K562 (cell line): Measurements from ENCODE around the gene EGF. TPM values are rescaled to one million over a fixed set of nuclear protein-coding genes. Genes with fewer than 3 reads are reported as not detected.

Experiments
- BACH1 ChIP-seq: fragments of 200-800 bp; sonication (Bioruptor generic); IDR thresholded peaks from 2 replicates; pipeline ENCODE4 v1.6.1; 2016; ENCODE audit warnings: missing genetic modification characterization, missing compliant biosample characterization
- HNRNPLL ChIP-seq: fragments of 200-400 bp; formaldehyde crosslinking; IDR thresholded peaks from 2 replicates; pipeline ENCODE4 v1.6.1; 2017; ENCODE audit warnings: low read length, low read depth, mild to moderate bottlenecking; ENCODE audit not compliant: poor library complexity, severe bottlenecking
- MEF2D ChIP-seq: conservative IDR thresholded peaks from 2 replicates; pipeline ENCODE4 v1.6.1; 2016; ENCODE audit warnings: low read depth, missing genetic modification characterization, missing compliant biosample characterization
- TARDBP ChIP-seq: fragments of 450-650 bp; IDR thresholded peaks from 2 replicates; pipeline ENCODE4 v1.6.1; 2016
- TCF3 ChIP-seq: sonication (generic); formaldehyde crosslinking; IDR thresholded peaks from 2 replicates; pipeline ENCODE4 v1.4.0; 2020; ENCODE audit warnings: mild to moderate bottlenecking, missing genetic modification reagents
- TEAD4 ChIP-seq, 2 experiments: sonication (generic) in 1 of 2; formaldehyde crosslinking in 1 of 2; IDR thresholded peaks; 2 replicates each; pipeline versions ENCODE4 v1.6.1 to v1.8.0; 2012 to 2022; ENCODE audit warnings: borderline replicate concordance in 1 of 2, inconsistent platforms in 1 of 2, low read length in 1 of 2, mild to moderate bottlenecking in 1 of 2, missing genetic modification reagents in 1 of 2
- polyA plus RNA-seq, 8 experiments: library from polyadenylated mRNA; depleted of rRNA in 4 of 8; stranded (reverse) in 5 of 8; unstranded in 3 of 8; fragments of >200 nt; fragmentation: Nextera tagmentation in 2 of 8; fragmentation: Illumina TruSeq in 1 of 8; extraction: Ambion mirVana in 2 of 8; extraction: Trizol in 1 of 8; gene quantifications; 2 replicates each; pipeline versions ENCODE4 v1.2.1 to v1.2.3, GENCODE V29; 2011 to 2014; ENCODE audit warnings: inconsistent platforms in 1 of 8, missing spikeins in 1 of 8
- total RNA-seq, 7 experiments: library from RNA; depleted of rRNA in 6 of 7; stranded (reverse); fragments of >200 nt in 6 of 7; fragmentation: Illumina TruSeq in 2 of 7; extraction: Trizol in 2 of 7; gene quantifications; 2 replicates each; pipeline versions ENCODE4 v1.2.1 to v1.2.3, GENCODE V29; 2011 to 2021; ENCODE audit warnings: low replicate concordance in 1 of 7
- TF ChIP-seq, protein P1 (sequence below), 2 experiments: fragments of 450-650 bp; formaldehyde crosslinking in 1 of 2; IDR thresholded peaks; 2 replicates each; pipeline versions ENCODE4 v1.4.0 to v1.6.1; 2014 to 2020; ENCODE audit warnings: mild to moderate bottlenecking in 2 of 2, borderline replicate concordance in 1 of 2, low read depth in 1 of 2
- TF ChIP-seq, protein P2 (sequence below): IDR thresholded peaks from 3 replicates; pipeline ENCODE4 v1.6.1; 2011; ENCODE audit warnings: borderline replicate concordance, mild to moderate bottlenecking, moderate library complexity; ENCODE audit not compliant: insufficient read length; ENCODE audit errors: extremely low read depth
- TF ChIP-seq, protein P3 (sequence below), 2 experiments: IDR thresholded peaks in 1 of 2; conservative IDR thresholded peaks in 1 of 2; 2 replicates each; pipeline ENCODE4 v1.6.1; 2016; ENCODE audit warnings: low read depth in 2 of 2, mild to moderate bottlenecking in 1 of 2, missing compliant biosample characterization in 1 of 2, missing genetic modification characterization in 1 of 2, moderate library complexity in 1 of 2
- TF ChIP-seq, protein P4 (sequence below): fragments of 250-450 bp; sonication (Bioruptor Pico); IDR thresholded peaks from 2 replicates; pipeline ENCODE4 v1.5.0; 2021

EGF gene
- total and polyA plus RNA-seq, 9 of the 15 experiments (the other 6 are each of a cell fraction or from before 2014, with no cell fraction given): 0.32 to 3.1 (median 1.3) TPM

DNA sequence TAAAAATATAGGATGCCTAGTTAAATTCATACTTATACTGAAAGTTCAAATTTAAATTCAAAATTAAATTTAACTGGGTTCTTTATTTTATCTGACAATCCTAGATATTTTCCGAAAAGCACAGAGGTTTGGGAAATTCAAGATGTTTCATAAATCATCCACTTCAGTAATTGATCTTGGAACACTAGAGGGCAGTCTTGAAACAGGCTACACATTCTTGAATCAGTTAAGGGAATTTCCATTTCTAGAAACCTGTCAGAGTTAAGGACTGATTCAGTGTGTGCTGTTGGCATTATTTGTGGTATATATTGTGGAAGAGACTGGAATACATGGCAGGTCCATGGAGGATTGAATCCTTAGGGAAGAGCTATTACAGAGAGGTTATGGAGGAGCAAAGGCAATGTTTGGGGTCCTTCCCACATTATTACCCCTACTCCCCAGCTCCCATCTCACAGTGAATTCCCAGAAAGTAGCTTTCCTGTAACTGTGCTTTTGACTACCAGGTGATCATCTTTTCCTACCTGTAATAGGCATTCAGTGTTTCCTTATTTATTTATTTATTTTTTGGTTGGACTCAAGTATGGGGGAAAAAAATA, 92.9 kb downstream of the EGF start (continued):
- peak; percentile 30; the same call in 1 of the 2 replicates for TF ChIP-seq TEAD4 (IDR thresholded peaks at IDR 0.05; ENCODE audit: low read length)
- no peak for TF ChIP-seq TEAD4 (CRISPR knock-in tag; IDR thresholded peaks at IDR 0.05; ENCODE audit: borderline replicate concordance)
- no peak for TF ChIP-seq TARDBP
- TF ChIP-seq, protein P1, sequence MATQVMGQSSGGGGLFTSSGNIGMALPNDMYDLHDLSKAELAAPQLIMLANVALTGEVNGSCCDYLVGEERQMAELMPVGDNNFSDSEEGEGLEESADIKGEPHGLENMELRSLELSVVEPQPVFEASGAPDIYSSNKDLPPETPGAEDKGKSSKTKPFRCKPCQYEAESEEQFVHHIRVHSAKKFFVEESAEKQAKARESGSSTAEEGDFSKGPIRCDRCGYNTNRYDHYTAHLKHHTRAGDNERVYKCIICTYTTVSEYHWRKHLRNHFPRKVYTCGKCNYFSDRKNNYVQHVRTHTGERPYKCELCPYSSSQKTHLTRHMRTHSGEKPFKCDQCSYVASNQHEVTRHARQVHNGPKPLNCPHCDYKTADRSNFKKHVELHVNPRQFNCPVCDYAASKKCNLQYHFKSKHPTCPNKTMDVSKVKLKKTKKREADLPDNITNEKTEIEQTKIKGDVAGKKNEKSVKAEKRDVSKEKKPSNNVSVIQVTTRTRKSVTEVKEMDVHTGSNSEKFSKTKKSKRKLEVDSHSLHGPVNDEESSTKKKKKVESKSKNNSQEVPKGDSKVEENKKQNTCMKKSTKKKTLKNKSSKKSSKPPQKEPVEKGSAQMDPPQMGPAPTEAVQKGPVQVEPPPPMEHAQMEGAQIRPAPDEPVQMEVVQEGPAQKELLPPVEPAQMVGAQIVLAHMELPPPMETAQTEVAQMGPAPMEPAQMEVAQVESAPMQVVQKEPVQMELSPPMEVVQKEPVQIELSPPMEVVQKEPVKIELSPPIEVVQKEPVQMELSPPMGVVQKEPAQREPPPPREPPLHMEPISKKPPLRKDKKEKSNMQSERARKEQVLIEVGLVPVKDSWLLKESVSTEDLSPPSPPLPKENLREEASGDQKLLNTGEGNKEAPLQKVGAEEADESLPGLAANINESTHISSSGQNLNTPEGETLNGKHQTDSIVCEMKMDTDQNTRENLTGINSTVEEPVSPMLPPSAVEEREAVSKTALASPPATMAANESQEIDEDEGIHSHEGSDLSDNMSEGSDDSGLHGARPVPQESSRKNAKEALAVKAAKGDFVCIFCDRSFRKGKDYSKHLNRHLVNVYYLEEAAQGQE (IDR thresholded peaks at IDR 0.05; ENCODE audit: borderline replicate concordance): peak; percentile 84
- TF ChIP-seq, protein P1 (CRISPR knock-in tag; IDR thresholded peaks at IDR 0.05; ENCODE audit: low read depth): no peak
- TF ChIP-seq HNRNPLL: no peak
- no peak for TF ChIP-seq BACH1 (tag)
- TF ChIP-seq, protein P2, sequence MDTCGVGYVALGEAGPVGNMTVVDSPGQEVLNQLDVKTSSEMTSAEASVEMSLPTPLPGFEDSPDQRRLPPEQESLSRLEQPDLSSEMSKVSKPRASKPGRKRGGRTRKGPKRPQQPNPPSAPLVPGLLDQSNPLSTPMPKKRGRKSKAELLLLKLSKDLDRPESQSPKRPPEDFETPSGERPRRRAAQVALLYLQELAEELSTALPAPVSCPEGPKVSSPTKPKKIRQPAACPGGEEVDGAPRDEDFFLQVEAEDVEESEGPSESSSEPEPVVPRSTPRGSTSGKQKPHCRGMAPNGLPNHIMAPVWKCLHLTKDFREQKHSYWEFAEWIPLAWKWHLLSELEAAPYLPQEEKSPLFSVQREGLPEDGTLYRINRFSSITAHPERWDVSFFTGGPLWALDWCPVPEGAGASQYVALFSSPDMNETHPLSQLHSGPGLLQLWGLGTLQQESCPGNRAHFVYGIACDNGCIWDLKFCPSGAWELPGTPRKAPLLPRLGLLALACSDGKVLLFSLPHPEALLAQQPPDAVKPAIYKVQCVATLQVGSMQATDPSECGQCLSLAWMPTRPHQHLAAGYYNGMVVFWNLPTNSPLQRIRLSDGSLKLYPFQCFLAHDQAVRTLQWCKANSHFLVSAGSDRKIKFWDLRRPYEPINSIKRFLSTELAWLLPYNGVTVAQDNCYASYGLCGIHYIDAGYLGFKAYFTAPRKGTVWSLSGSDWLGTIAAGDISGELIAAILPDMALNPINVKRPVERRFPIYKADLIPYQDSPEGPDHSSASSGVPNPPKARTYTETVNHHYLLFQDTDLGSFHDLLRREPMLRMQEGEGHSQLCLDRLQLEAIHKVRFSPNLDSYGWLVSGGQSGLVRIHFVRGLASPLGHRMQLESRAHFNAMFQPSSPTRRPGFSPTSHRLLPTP: no peak
- no peak for TF ChIP-seq TCF3 (CRISPR knock-in tag)
- TF ChIP-seq MEF2D (tag): no peak
- TF ChIP-seq, protein P3, sequence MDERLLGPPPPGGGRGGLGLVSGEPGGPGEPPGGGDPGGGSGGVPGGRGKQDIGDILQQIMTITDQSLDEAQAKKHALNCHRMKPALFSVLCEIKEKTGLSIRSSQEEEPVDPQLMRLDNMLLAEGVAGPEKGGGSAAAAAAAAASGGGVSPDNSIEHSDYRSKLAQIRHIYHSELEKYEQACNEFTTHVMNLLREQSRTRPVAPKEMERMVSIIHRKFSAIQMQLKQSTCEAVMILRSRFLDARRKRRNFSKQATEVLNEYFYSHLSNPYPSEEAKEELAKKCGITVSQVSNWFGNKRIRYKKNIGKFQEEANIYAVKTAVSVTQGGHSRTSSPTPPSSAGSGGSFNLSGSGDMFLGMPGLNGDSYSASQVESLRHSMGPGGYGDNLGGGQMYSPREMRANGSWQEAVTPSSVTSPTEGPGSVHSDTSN (CRISPR knock-in tag; IDR thresholded peaks at IDR 0.05; ENCODE audit: low read depth): no peak
- TF ChIP-seq, protein P3 (tag; conservative IDR thresholded peaks at IDR 0.05; ENCODE audit: low read depth): peak; percentile 86
- TF ChIP-seq, protein P4, sequence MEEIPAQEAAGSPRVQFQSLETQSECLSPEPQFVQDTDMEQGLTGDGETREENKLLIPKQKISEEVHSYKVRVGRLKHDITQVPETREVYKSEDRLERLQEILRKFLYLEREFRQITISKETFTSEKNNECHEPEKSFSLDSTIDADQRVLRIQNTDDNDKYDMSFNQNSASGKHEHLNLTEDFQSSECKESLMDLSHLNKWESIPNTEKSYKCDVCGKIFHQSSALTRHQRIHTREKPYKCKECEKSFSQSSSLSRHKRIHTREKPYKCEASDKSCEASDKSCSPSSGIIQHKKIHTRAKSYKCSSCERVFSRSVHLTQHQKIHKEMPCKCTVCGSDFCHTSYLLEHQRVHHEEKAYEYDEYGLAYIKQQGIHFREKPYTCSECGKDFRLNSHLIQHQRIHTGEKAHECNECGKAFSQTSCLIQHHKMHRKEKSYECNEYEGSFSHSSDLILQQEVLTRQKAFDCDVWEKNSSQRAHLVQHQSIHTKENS (CRISPR knock-in tag): no peak
